ENCODE data around the gene DDI1. TPM values are rescaled to one million over a fixed set of nuclear protein-coding genes. Genes with fewer than 3 reads are reported as not detected.
A peak's percentile ranks its signal among the peaks of the same experiment; 100 is the strongest.

DDI1 gene
- total and polyA plus RNA-seq, 9 donors, result not detected

- no CpG with 5 or more reads among the region's 3 CpGs for WGBS (ENCODE audit: insufficient coverage)
- peak; percentile 61 for DNase-seq
- Histone ChIP-seq H3K27ac (ENCODE audit: low read length) (no peak overlapping the region), H3K36me3 (ENCODE audit: control insufficient read depth, insufficient read depth, low read length) (peaks cover 2% of the 10 kb centered on the region), H3K4me3 (ENCODE audit: low read length) (no peak overlapping the region), H3K9me3 (replicated peaks; ENCODE audit: control insufficient read depth, low read depth, low read length) (no peaks in the 10 kb centered on the region), H3K27me3 (ENCODE audit: control insufficient read depth, insufficient read depth, low read length) (no peaks in the 10 kb centered on the region), H3K4me1 (ENCODE audit: control insufficient read depth, insufficient read depth, low read length) (no peaks in the 10 kb centered on the region)
Observed at GRCh38 chr11:104001561-104002056, 34.8 kb upstream of the DDI1 start.

- no peaks in the 10 kb centered on the region for H3K27me3 ChIP-seq (ENCODE audit: control insufficient read depth, insufficient read depth, low read length)
- no peak for DNase-seq
- no peaks in the 10 kb centered on the region for H3K9me3 ChIP-seq (replicated peaks; ENCODE audit: control insufficient read depth, low read depth, low read length)
- H3K36me3 ChIP-seq (ENCODE audit: control insufficient read depth, insufficient read depth, low read length), result peaks cover 2% of the 10 kb centered on the region
- no peak overlapping the region for H3K27ac ChIP-seq (ENCODE audit: low read length)
- H3K4me1 ChIP-seq (ENCODE audit: control insufficient read depth, insufficient read depth, low read length), result no peaks in the 10 kb centered on the region
- no peak overlapping the region for H3K4me3 ChIP-seq (ENCODE audit: low read length)
Observed at GRCh38 chr11:104003491-104003890, 32.9 kb upstream of the DDI1 start.

DNA sequence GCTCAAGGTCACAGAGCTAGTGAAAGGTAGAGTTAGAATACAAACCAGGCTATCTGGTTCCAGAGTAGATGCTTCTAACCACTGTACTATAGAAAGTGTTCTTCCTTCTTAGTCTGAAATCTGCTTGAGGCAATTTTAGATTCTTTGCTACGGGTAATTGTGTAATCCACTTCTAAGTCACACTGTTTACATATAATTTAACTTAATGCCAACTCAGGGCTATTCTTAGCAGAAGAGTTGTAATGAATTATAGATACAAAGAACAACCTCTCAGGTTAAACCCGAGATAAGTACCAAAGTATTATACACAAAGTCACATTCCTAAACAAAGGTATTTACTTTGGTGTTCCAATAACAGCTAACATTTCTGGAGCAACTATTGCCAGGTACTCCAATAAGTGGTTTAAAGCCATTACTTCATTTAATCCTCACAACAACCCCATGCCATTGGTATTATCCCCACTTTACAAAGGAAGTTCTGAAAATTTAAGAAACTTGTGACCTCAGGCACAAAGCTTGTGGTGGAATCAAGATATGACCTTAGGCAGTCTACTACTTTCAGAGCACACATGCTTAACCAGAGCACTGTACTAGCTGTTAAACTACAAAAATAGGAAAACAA lies 31.1 kb upstream of the DDI1 start:
- H3K36me3 ChIP-seq (ENCODE audit: control insufficient read depth, insufficient read depth, low read length), result no peaks in the 10 kb centered on the region
- H3K9me3 ChIP-seq (replicated peaks; ENCODE audit: control insufficient read depth, low read depth, low read length), result no peaks in the 10 kb centered on the region
- no peak overlapping the region for H3K27ac ChIP-seq (ENCODE audit: low read length)
- H3K4me3 ChIP-seq (ENCODE audit: low read length), result no peak overlapping the region
- H3K27me3 ChIP-seq (ENCODE audit: control insufficient read depth, insufficient read depth, low read length), result no peaks in the 10 kb centered on the region
- no peak for DNase-seq
- WGBS (ENCODE audit: insufficient coverage), result no CpG with 5 or more reads among the region's 2 CpGs
- H3K4me1 ChIP-seq (ENCODE audit: control insufficient read depth, insufficient read depth, low read length), result no peaks in the 10 kb centered on the region

DNA sequence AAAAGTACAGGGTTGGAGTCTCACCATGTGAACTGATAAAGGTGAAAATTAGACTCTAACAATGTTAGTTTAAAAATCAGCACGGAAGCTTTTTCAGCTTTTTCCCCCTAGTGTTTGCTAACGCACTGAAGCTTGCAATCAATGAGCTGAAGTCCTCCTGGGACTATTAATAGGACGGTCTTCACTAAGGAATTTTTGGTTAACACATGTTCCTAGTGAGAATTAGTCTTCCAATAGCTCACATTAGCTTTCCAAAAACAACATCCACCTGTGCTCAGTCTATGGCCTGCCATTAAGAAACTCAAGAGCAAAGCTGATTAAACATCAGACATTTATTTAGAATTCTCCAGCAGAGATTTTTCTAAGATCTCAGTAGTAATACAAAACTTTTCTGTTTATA lies 26.7 kb upstream of the DDI1 start:
- no CpG with 5 or more reads among the region's 3 CpGs for whole genome bisulfite sequencing (ENCODE audit: insufficient coverage)
- no peak for DNase-seq
- Histone ChIP-seq H3K27ac (ENCODE audit: low read length) (no peak overlapping the region), H3K4me3 (ENCODE audit: low read length) (no peak overlapping the region), H3K36me3 (ENCODE audit: control insufficient read depth, insufficient read depth, low read length) (no peaks in the 10 kb centered on the region), H3K27me3 (ENCODE audit: control insufficient read depth, insufficient read depth, low read length) (no peaks in the 10 kb centered on the region), H3K9me3 (replicated peaks; ENCODE audit: control insufficient read depth, low read depth, low read length) (no peaks in the 10 kb centered on the region), H3K4me1 (ENCODE audit: control insufficient read depth, insufficient read depth, low read length) (no peaks in the 10 kb centered on the region)

DNA sequence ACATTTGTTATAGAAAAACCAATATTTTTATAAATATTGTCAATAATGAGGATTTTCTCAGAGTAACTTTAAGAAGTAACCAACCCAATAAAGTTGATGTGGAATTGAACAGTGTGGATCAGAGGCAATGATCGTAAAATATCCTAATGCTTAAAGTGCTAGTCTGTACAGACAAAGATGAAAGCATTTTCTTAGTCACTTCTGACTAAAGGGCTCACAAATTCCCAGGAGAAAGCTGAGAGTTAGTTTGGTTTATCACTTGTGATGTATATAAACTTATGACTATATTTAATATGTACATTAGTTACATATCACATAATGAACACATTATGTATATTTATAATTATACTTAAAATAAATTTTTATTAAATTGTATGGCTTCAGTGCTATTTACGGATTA lies 25.4 kb upstream of the DDI1 start:
- H3K27ac ChIP-seq (ENCODE audit: low read length), result no peak overlapping the region
- H3K4me1 ChIP-seq (ENCODE audit: control insufficient read depth, insufficient read depth, low read length), result no peaks in the 10 kb centered on the region
- H3K4me3 ChIP-seq (ENCODE audit: low read length), result no peak overlapping the region
- no peaks in the 10 kb centered on the region for H3K9me3 ChIP-seq (replicated peaks; ENCODE audit: control insufficient read depth, low read depth, low read length)
- DNase-seq, result no peak
- no peaks in the 10 kb centered on the region for H3K27me3 ChIP-seq (ENCODE audit: control insufficient read depth, insufficient read depth, low read length)
- no CpG with 5 or more reads among the region's 2 CpGs for WGBS (ENCODE audit: insufficient coverage)
- H3K36me3 ChIP-seq (ENCODE audit: control insufficient read depth, insufficient read depth, low read length), result no peaks in the 10 kb centered on the region

GRCh38 chr11:104015649-104016415 lies 20.6 kb upstream of the DDI1 start:
- Histone ChIP-seq H3K27ac (ENCODE audit: low read length) (no peak overlapping the region), H3K27me3 (ENCODE audit: control insufficient read depth, insufficient read depth, low read length) (no peaks in the 10 kb centered on the region), H3K4me3 (ENCODE audit: low read length) (no peak overlapping the region), H3K4me1 (ENCODE audit: control insufficient read depth, insufficient read depth, low read length) (no peaks in the 10 kb centered on the region), H3K9me3 (replicated peaks; ENCODE audit: control insufficient read depth, low read depth, low read length) (no peaks in the 10 kb centered on the region), H3K36me3 (ENCODE audit: control insufficient read depth, insufficient read depth, low read length) (no peaks in the 10 kb centered on the region)
- DNase-seq, result no peak
- 86% methylated on average over 2 of the region's 3 CpGs for WGBS (ENCODE audit: insufficient coverage)

GRCh38 chr11:104024572-104024971 lies 11.9 kb upstream of the DDI1 start:
- H3K27ac ChIP-seq (ENCODE audit: low read length), result no peak overlapping the region
- H3K27me3 ChIP-seq (ENCODE audit: control insufficient read depth, insufficient read depth, low read length), result no peaks in the 10 kb centered on the region
- no peak overlapping the region for H3K4me3 ChIP-seq (ENCODE audit: low read length)
- no peaks in the 10 kb centered on the region for H3K9me3 ChIP-seq (replicated peaks; ENCODE audit: control insufficient read depth, low read depth, low read length)
- no peaks in the 10 kb centered on the region for H3K4me1 ChIP-seq (ENCODE audit: control insufficient read depth, insufficient read depth, low read length)
- no peak for DNase-seq
- no peaks in the 10 kb centered on the region for H3K36me3 ChIP-seq (ENCODE audit: control insufficient read depth, insufficient read depth, low read length)
- no CpG with 5 or more reads among the region's 2 CpGs for WGBS (ENCODE audit: insufficient coverage)

DNA sequence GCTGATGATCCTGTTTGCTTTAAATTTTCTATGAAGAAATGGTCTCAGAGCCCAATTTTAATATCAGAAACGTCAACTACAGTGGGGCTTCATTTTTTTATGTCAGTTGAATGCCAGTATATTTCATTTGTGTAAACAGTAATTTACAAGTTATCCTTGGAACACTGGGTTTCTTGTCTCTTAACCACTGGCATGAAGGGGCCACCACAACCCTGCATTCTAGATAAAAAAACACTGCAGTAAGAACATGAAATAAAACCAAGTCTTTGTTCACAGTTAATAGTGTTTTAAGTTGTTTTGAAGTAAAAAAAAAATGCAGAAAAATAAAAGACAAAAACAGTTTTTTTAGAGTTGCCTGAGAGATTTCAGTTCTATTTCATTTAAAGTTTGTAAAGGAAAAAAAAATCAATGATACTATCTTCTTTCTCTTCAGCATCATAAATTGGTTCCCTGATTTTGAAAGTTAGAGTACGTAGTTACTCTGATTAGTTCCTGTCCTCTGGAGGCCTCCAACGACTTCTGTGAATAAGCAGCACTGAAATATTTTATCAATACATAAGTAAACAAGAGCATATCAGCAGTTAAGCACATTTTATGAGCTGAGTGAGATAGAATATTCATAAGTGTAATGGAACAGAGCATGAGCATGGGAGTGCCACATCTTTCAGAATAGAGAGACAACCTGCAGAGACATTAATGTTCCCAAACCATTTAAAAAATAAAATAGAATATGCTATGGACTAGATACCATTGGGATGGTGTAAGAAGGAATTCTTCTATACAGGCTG lies 7.8 kb upstream of the DDI1 start:
- no peak for DNase-seq
- WGBS (ENCODE audit: insufficient coverage), result 60% methylated on average over 1 of the region's 3 CpGs
- H3K27ac ChIP-seq (ENCODE audit: low read length), result no peak overlapping the region
- H3K9me3 ChIP-seq (replicated peaks; ENCODE audit: control insufficient read depth, low read depth, low read length), result no peaks in the 10 kb centered on the region
- H3K27me3 ChIP-seq (ENCODE audit: control insufficient read depth, insufficient read depth, low read length), result no peaks in the 10 kb centered on the region
- no peak overlapping the region for H3K4me3 ChIP-seq (ENCODE audit: low read length)
- no peaks in the 10 kb centered on the region for H3K36me3 ChIP-seq (ENCODE audit: control insufficient read depth, insufficient read depth, low read length)
- H3K4me1 ChIP-seq (ENCODE audit: control insufficient read depth, insufficient read depth, low read length), result no peaks in the 10 kb centered on the region

DNA sequence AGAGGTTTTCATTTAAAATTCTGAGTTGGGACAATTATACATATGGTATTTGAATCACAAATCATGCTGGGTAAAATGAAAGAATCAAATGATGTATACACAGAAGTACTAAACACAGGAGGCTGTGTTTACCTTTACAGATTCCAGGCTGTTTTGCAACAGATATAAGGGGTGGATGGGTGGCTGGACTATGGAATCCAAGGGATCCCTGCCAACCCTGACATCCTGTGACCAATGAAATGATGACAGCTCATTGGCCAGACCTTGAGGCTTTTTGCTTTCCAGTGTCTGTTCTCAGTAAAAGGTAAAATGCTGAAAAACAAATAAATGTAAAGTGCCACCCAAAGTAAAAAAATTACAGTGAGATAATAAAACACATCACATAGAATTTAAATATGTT lies 3.3 kb upstream of the DDI1 start:
- DNase-seq, result no peak

DNA sequence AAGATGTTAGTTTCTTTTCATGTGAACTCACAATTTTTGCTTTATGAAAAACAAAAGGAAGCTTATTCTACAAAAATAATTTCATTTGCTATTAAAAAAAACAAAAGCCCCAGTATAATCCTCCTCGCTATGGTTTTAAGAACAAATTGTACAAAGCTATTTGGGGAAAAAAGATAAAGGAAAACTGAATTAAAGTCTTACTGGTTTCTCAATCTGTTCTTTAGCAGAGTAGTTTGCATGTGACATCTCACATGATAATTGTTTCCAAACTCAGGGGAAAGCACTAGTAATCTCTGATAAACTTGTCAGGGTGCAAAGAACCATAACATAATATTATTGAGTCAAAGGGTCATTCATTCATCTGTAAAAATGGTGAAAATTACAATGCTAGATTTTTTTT lies 2.9 kb upstream of the DDI1 start:
- Histone ChIP-seq H3K4me1 (ENCODE audit: control insufficient read depth, insufficient read depth, low read length) (no peaks in the 10 kb centered on the region), H3K27me3 (ENCODE audit: control insufficient read depth, insufficient read depth, low read length) (no peaks in the 10 kb centered on the region), H3K9me3 (replicated peaks; ENCODE audit: control insufficient read depth, low read depth, low read length) (peaks cover 2% of the 10 kb centered on the region), H3K36me3 (ENCODE audit: control insufficient read depth, insufficient read depth, low read length) (no peaks in the 10 kb centered on the region), H3K27ac (ENCODE audit: low read length) (no peak overlapping the region), H3K4me3 (ENCODE audit: low read length) (no peak overlapping the region)
- no CpG with 5 or more reads among the region's 1 CpG for WGBS (ENCODE audit: insufficient coverage)
- no peak for DNase-seq

More for the DNA sequence above, 3.3 kb upstream of the DDI1 start:
- Histone ChIP-seq H3K27ac (ENCODE audit: low read length) (no peak overlapping the region), H3K27me3 (ENCODE audit: control insufficient read depth, insufficient read depth, low read length) (no peaks in the 10 kb centered on the region), H3K36me3 (ENCODE audit: control insufficient read depth, insufficient read depth, low read length) (no peaks in the 10 kb centered on the region), H3K4me1 (ENCODE audit: control insufficient read depth, insufficient read depth, low read length) (no peaks in the 10 kb centered on the region), H3K4me3 (ENCODE audit: low read length) (no peak overlapping the region), H3K9me3 (replicated peaks; ENCODE audit: control insufficient read depth, low read depth, low read length) (peaks cover 2% of the 10 kb centered on the region)

Measured in muscle of leg (tissue), 11 donors.